Mammary epithelial cell (primary cell): Measurements from ENCODE around the gene DEFB129.

ENCODE experiments used
- EZH2 ChIP-seq: IDR thresholded peaks from 2 replicates; pipeline ENCODE4 v1.6.1; 2012; ENCODE audit warnings: low read length, inconsistent platforms, borderline replicate concordance
- TF ChIP-seq, protein P1 (sequence below), 2 donors: IDR thresholded peaks in 1 of 2; conservative IDR thresholded peaks in 1 of 2; 2 replicates each; pipeline ENCODE4 v1.5.1; 2011 to 2012; ENCODE audit warnings: inconsistent platforms in 2 of 2, low read length in 2 of 2, mild to moderate bottlenecking in 2 of 2, control low read depth in 1 of 2, low read depth in 1 of 2; ENCODE audit not compliant: insufficient read depth in 1 of 2; ENCODE audit errors: extremely low read depth in 1 of 2

DNA sequence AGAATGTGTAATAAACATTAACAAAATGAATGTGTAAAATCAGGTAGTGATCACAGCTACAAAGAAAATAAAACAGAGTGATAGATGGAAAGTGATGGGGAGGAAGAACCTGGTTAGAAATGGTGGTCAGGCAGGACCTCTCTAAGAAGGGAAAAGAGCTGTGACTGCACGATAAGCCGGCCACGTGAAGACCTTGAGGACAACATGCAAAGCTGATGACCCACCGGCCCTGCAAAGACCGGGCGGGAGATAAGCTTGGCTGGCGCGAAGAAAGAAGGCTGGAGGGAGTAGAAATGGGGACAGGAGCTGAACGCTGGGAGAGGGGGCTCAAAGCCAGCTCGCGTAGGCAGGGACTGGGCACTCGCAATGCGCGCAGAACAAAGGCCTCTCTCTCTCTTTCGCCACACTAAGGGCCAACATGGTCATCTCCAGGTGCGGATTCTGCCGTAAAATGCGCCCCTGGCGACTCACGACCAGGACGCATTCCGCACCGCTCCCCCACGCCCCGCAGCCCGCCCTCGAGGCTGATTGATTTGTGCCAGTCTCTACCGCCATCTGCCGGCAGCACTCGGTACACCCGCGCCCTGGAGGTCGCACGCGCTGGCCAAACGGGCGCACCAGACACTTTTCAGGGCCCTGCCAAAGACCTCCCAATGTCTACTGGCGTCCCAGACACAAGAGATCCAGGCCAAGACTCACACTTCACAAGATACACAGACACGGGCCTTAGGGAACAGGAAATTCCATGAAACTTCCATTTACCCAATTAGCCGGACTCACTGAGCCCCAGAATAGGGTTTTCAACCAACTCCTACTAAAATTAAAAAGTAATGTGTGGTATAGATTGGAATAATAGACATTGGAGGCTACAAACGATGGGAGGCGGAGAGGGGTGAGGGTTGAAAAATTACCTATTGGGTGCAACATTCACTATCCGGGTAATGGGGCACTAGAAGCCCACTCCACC lies 39.8 kb downstream of the DEFB129 start:
- TF ChIP-seq, protein P1, sequence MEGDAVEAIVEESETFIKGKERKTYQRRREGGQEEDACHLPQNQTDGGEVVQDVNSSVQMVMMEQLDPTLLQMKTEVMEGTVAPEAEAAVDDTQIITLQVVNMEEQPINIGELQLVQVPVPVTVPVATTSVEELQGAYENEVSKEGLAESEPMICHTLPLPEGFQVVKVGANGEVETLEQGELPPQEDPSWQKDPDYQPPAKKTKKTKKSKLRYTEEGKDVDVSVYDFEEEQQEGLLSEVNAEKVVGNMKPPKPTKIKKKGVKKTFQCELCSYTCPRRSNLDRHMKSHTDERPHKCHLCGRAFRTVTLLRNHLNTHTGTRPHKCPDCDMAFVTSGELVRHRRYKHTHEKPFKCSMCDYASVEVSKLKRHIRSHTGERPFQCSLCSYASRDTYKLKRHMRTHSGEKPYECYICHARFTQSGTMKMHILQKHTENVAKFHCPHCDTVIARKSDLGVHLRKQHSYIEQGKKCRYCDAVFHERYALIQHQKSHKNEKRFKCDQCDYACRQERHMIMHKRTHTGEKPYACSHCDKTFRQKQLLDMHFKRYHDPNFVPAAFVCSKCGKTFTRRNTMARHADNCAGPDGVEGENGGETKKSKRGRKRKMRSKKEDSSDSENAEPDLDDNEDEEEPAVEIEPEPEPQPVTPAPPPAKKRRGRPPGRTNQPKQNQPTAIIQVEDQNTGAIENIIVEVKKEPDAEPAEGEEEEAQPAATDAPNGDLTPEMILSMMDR (conservative IDR thresholded peaks at IDR 0.05 in 1 of 2, IDR thresholded peaks at IDR 0.05 in 1 of 2; ENCODE audit: extremely low read depth in 1 of 2, insufficient read depth in 1 of 2, low read depth in 1 of 2, low read length in 2 of 2), result peak; percentile 67 to 91
- no peak for TF ChIP-seq EZH2
